Fibroblast of the conjunctiva (primary cell): ENCODE measurements around the gene RANBP3.
A peak's percentile ranks its signal among the peaks of the same experiment; 100 is the strongest.

ENCODE experiments used
- DNase-seq: peaks from one replicate; pipeline ENCODE4 v3.0.0-alpha.2; 2010; ENCODE audit warnings: low read depth

RANBP3 gene

DNA sequence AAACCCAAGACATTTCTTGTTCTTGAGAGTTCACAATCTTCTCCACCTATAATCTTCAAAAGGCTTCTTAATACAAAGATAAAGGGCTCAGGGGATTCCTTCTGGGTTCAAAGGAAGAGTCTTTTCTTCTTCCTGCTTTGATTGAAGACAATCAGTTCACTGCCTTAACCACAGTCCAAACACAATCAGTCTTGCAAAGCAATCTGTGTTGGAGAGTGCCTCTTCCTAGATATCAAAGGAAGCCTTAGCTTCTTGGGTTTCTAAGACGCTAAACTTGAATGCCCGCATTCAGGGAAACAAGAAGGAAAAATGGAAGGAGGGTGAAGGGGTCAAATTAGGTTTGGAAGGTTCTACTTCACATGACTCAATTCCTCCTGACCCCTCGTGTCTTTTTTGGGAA, 27.2 kb downstream of the RANBP3 start:
- DNase-seq = no peak

DNA sequence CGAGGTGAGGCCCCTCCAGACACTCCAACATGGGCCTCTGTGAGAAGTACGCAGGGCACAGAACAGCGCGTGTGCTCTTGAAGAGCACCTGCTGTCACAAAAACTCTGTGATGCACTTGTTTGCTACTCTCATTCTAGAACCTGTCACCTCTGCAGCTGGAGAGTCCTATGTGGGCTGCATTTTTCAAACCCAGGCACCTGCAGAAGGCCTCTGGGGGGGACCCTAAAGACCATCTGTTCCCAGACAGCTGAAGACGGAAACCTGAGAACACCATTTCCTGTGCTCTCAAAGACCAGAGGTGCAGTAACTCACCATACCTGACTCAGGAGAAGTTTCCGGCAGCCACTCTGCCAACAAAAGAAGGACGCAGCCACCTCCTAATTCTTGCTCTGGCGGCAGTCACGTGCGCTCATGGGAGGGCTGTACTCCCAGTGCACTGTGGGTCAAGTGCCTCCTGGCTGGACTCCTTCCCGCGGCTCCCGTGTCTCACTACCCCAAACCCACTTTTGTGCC, 28.1 kb downstream of the RANBP3 start:
- DNase-seq = no peak

DNA sequence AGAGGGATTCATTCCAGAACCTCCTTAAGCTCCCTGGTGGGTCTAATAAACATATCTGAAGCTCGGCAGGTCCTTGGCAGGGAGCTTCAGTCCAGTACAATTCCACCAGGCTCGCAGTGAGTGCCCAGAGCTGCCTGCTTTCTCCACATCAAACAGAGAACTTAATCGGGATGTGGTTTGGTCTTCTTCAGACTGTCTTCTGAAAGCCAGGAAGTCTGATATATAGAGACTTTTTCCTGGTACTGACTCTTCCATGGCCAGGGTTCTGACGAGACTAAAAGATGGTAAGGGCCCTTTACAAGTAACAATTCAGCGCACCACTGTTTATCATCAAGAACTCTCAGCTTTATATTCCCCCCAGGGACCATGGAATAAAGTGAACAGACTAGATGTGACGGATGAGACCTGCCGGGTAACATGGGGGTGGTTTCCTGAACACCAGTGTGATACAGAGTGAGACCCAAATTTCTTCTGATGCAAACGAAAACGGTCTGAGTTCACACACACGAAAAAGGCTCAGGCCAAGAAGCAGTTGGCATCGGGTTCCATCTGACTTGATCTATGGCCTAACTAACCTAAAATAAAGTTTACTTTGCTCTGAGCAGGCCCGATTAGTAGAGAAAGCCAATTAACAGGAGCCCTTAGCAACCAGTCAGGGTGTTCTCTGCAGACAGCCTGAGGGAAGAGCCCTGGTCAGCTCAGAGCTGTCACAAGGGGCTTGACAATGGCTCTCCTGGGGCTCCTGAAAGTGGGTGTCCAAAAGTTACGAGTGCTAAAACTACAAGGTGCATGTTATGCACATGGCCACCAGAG, 29.0 kb downstream of the RANBP3 start:
- no peak for DNase-seq

DNA sequence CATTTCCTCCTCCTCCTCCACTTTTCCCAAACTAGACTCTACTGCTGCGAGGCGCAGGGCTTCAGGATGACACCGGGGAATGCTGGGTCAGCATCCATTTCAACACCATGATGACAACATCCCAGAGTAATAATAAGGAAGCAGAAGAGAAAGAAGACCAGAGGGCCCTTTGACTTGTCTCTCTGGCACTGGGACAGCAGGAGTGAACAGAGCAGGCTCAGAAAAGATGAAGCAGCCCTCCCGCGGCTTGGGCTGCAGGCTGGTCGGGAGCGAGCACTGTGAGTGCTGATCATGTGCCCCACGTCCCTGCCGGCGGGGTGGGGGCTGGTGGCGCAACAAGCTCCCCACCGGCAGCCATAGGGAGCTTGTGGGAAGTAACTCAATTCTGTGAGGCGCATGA, 30.5 kb downstream of the RANBP3 start:
- peak; percentile 18 for DNase-seq

DNA sequence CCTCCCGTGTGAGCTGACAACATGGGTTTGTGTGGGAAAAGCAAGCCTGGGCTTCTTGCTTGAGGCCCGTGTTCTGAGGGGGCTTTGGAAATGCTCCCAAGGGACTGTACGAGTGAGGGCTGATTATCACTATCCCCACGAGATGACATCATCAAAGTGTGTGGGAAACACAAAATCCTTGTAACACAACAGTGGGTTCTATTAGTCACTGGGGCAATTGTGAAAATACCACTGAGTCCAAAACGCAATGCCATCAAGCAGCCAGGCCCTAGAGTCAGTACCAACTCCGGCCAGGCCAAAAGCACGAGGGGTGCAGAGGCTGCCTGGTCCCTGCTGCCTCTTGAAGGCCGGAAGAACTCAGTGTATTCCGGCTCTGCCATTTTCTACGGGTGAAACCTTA, 34.3 kb downstream of the RANBP3 start:
- no peak for DNase-seq

DNA sequence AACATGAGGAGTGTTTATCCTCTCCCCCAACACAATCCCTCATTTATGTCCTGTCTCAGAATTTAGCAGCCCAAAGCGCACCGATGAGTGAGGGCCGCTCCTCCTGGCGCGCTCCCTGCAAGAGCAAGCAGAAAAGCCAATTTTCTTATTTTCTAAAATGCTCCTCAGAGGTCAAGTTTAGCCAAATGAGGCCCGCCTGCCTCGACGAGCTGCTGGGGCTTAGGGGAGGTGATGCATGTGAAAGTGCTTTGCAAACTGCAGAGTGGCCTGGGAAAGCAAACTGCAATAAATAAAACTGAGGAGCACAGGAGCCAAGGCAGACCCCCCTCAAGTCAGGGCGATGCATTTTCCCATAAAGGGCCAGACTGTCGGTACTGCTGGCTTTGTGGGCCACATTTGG, 34.9 kb downstream of the RANBP3 start:
- no peak for DNase-seq

DNA sequence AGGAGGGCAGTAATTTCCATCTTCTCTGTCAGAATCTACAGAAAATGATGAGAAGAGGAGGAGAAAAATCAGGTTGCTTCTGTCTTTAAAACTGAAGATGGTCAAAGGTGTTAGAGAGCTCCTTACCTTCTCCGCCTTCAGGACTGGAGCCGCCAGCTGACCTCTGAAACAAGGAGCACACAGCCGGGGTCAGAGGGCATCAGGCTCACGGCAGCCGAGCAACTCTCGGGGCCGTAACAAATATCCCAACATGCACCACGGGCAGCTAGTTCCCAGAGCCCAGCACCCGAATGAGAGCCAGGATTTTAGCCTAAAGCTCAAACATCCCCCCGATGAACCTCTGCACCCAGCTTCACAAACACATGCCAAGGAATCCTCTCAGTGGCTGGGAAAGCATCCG, 36.3 kb downstream of the RANBP3 start:
- no peak for DNase-seq

DNA sequence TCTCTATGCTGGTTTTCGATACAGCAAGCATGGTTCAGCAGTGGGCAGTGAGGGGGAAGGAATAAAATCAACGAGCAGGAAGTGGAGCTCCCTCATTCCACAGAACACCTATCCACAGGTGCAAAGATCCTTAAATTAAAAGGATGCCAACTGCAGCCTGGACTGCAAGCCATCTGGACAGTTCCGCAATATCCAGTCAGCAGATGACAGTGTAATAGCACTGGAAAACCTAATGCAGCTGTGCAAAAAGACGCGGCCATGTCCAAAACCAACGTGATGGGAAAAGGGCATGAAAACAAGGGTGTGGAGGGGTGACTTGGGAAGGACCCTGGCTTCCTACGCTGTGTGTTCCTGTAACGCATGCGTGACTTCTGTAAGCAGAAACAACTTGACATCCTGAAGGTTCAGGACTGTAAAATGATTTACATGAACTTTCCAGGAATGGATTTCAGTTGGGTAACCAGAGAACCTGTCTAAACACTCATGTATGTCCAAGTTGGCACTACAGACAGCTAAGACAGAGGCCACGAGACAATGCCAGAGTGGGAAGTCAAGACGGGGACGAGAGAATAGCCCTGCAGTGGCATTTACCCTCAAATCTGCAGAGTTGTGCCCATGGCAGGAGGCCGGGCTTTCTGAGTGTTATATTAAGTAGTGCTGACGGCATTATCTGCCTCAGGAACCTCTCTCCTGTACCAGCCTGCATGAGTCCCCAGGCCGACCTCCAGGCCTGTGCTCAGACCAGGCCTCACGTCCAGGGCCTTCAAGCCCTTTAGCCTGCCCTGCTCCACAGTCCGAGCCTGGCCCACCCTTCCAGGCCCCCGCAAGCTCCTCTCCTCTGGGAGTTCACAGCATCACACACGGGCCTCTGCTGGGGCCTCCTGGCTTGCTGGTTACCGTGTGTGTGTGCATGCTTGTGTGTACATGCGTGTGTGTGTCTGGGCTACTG, 37.4 kb downstream of the RANBP3 start:
- no peak for DNase-seq

DNA sequence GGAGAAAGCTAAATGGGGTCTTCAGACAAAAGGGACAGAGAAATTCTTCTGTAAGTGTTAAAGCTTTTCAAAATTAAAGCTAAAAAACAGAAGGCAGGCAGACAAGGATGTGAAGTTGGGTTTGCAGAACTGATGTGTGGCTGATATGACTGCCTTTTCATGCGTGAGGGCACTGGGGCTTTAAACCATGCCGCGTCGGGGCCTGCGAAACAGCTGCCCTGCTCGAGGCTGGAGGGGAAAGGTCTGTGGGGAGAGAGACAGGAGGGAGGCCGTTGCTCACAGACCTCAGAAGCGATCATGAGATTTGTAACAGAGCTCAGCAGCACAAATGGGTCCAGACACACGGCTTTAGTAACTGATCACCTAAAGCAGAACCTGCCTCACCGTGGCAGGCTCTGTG, 40.4 kb downstream of the RANBP3 start:
- DNase-seq = no peak

DNA sequence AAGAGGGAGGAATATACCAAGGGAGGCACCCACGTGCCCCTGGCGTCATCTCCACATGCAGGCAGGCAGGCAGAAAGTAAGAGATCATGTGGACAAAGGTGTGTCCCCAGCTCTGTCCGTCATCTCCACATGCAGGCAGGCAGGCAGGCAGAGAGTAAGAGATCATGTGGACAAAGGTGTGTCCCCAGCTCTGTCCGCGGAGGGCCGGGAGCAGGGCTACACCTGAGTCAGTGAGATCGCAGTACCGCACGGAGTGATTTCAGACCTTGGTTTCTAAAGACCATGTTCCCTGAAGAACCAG, 41.7 kb downstream of the RANBP3 start:
- no peak for DNase-seq

DNA sequence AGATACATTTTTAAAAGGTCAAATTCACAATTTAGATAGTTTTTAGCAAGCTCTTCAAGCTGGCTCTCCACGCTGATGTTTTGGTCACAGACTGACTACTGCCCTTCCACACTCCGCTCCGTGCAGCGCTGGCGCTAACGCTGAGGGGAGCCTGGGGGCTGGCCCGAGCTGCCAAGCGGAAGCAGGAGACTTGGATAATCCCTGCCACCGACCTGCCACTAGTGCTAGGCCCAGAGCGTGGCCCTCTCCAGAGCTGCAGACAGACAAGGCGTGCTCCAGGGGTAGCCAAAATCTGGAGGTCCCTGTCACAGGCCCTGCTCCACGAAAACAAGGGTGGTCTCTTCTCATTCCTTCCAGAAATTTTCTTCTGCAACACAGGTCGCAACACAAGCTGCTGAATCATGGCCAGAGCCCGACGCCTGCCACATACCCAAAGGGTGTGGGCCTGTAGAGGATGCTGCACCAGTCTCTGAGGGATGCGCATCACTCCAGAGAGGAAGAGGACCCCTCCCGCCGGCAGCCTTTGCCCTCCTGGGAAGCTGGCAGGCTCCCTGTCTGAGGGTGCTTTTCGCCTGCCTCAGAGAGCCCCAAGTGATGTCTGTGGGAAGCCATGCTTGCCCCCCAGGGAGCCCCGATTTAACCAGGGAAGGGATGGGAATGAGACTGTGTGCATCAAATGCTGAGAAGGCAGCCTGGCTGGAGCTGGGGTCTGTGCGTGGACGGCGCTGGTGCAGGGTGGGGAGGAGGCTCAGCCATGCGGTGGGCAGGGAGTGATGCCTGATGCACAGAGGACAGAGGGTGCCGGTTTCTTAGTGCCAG, 42.3 kb downstream of the RANBP3 start:
- no peak for DNase-seq

DNA sequence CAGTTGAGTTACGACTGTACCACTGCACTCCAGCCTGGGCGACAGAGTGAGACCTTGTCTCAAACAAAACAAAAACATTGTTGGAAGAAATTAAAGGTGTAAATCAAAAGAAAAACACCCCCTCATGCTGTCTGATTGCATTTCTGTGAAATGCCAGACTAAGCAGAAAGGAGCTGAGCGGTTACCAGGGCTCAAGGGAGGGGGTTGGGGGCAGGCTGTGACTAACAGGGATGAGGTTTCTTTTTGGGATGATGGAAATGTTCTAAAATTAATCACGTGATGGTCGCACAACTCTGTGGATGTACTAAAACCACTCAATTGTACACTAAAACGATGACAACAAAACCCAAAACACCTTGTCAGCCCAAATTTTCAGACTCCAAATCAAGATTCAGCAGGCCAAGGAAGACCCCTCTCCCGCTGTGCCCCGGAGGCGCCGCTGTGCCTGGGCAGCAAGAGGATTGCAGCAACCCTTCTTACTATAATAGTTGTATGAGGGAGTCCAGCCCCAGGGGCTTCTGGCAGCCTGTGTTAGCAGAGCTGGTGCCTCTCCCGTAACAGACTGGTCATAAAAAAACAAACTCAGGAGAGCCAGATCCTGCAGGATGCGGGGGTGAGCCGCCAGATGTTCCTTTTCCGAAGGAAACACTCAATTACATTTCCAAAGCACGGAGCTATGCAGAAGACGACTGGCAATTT, 43.0 kb downstream of the RANBP3 start:
- peak; percentile 57 for DNase-seq

DNA sequence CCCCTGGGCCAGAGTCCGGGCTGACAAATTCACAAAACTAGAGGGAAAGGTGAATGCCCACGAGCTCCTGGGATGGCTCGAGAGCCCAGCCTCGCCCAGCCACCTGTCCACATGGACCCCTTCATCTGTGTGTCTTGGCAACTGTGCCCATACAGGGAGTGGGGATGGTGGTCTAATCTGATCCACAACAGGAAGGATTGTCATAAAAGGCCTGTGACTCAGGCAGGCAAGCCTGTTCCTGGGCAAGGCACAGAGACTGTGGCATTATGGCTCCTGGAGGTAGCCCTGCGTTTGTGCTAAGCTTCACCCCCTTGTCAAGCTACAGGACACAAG, 43.9 kb downstream of the RANBP3 start:
- DNase-seq = no peak

DNA sequence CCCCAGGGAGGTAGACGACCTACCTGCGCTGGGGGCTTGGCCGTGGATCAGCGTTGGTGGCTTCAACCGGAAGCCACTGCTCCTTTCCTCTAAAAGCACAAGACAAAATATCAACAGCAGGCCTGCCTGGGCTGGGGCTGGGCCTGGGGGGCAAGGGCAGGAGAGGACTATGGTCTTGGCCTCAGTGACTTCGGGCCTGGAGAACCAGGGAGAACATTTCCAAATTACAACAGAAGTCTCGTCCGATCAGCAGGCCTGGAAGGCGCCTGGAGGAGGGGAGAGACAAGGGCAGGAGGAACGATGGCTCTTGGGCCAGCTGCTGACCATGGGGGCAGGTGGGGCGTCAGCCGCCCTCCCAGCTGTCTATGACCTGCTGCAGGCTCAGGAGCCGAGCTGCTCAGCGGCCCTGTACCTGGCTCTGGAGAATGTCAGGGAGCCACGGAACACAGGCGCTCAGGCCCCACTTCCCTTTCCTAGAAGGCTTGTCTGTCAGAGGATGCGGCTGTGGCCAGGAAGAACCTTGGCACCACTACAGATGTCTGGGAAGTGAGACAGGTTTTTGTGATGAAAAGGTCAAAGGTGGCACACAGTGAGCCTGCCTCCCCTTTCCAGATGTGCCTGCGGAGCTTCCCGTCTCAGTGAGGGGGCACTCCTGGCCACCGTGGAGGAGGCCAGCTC, 44.4 kb downstream of the RANBP3 start:
- DNase-seq = no peak

DNA sequence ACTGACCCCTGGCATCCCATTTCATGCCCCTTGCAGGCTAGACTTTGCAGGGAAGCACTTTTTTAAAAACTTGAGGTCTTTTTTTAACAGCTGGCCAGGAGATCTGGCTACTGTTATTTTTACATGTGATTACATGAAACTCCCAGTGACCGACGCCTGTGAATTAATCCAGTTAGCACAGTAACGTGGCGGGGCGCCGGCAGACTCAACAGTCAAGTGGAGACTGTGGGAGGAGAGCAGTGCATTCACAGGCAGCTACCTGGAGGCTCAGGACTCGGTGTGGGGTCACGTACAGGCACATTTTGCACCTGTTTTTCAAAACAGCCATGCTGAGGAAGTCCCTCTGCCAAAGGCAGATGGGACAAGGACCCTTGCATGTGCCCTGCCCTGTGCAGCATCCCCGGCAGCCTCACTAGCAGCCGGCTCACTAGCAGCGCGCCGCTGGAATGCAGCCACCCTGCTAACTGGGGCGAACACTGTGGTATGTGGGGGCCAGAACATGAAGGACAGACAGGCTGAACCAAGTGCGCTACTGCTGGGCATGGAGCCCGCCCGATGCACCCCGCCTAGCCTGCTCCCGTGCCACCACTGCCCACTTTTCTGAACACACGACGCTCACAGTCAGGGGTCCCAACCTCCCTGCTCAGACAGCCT, 45.2 kb downstream of the RANBP3 start:
- DNase-seq = no peak

DNA sequence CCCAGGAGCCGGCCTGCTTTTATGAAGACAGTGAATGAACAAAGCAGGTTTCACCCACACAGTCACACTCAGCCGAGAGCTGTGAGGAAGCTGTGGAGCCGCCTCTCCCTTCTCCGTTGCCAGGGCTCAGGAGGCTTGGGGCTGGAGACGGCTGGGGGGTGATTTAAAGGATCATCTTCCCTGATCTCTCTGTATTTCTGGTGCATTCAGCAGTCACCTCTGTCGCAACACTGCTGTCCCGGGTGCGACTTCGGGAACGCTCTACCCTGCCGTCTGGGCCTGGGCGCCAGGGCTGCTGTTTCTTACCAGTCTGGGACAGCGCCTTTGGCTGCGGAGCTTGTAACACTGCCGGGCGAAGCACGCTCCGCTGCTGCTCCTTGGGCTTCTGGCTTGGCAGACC, 45.8 kb downstream of the RANBP3 start:
- DNase-seq = no peak

DNA sequence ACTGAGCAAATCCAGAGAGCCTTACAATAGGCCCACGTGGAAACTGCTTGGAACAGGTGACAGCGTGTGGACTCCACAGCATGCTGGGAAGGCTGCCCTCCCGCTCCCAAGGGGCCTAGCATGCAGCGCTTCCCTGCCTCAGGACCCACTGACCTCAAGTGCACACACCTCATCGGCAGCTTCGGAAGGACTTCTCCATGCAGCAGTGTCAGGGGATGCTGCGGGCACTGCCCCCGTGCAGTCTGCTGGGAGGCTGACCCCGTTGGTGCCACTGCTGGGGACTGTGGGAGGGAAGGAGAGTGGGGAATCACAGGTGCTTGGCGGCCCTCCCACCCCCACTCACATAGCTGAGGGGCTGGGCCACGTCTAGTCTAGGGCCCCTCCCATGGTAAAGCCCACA, 46.7 kb downstream of the RANBP3 start:
- no peak for DNase-seq

DNA sequence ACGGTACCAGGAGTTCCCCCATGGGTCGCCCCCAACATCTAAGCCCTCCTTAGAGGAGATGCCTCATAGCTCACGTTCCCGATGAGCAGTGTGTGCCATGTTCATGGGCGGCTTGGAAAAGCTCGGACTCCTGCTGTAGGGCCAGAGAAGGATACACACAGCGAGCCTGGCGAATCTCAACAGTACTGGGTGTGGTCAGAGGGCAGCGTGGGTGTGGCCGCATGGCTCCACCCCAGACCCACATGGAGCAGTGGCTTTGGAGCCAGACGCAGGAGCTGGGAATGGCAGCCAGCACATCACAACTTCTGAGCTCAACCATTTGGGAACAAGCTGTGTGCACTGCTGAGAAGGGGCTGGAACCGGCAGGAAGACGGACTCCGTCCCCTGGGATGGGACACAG, 48.3 kb downstream of the RANBP3 start:
- no peak for DNase-seq

DNA sequence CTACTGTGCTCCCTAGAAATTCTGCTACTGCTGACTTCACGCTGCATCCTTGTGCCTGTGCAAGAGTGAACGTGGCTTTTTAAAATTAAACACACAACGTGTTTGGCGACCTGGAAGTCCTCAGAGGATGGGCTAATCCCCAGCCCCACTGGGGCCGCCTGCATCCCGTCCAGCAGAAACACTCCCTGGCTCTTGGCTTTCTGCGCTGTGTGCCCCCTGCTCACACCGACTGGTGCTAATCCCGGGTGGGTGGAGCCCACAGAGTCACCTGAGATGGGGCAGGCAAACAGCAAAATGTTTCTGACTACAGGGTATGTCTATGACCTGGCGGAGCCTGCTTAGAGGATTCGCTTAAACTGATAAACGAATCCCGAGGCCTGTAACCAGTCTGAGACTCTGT, 48.8 kb downstream of the RANBP3 start:
- no peak for DNase-seq

DNA sequence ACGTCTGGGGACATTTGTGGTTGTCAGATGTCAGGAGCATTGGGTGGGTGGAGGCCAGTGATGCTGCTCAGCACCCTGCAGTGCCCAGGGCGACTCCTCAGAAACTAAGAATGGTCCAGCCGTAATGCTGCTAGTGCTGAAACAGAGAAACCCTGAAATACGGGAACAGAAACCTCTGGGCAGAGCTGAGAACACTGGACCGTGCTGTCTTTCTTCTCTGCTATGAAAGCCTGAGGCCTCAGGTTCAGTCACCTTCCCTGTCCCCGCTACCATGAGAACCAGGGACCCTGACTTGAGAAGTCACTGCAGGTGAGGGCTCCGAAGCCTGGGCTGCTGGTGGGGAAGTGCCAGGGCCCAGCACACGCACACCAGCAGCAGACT, 50.5 kb downstream of the RANBP3 start:
- DNase-seq = no peak
